IMR-90 (cell line): ENCODE measurements around the gene PTPN22. TPM values are rescaled to one million over a fixed set of nuclear protein-coding genes. Genes with fewer than 3 reads are reported as not detected.

Experiments used
- ATAC-seq: fragments of 200-7000 bp; cut with Tn5 transposase; 2 replicates; pipeline ENCODE4 v1.9.1; 2020; ENCODE audit warnings: low read depth, mild to moderate bottlenecking, moderate library complexity
- BruUV-seq: library from RNA; stranded (reverse); fragments of 400-500 nt; replicated peaks from 2 replicates; lab custom pipeline; 2021; lab: Mats Ljungman, UMichigan
- CTCF ChIA-PET: fragments of 300-600 bp; formaldehyde crosslinking; extraction: SDS; loops from one replicate; lab custom pipeline; 2021; ENCODE audit warnings: antibody characterized with exemption; lab: Yijun Ruan, JAX
- POLR2A ChIA-PET: fragments of 300-600 bp; sonication (Branson Sonifier 250); formaldehyde crosslinking; loops from one replicate; lab custom pipeline; 2022; ENCODE audit warnings: antibody characterized with exemption; ENCODE audit not compliant: unreplicated experiment; lab: Charles Lee
- DNase-seq: peaks from one replicate; pipeline ENCODE4 v3.0.0; 2013
- H2AFZ ChIP-seq: replicated peaks from 2 replicates; pipeline ENCODE3; 2013; ENCODE audit warnings: low read length, mild to moderate bottlenecking; ENCODE audit not compliant: poor library complexity
- H2AK5ac ChIP-seq: 2 replicates; pipeline ENCODE4 v1.6.1; 2013; ENCODE audit warnings: low read depth, low read length, inconsistent platforms
- H2AK9ac ChIP-seq: replicated peaks from 2 replicates; pipeline ENCODE3; 2013; ENCODE audit warnings: mild to moderate bottlenecking, low read depth, low read length, moderate library complexity; ENCODE audit not compliant: poor library complexity
- H2BK120ac ChIP-seq: 2 replicates; pipeline ENCODE4 v1.6.1; 2013; ENCODE audit warnings: low read depth, low read length, inconsistent platforms
- H2BK15ac ChIP-seq: 3 replicates; pipeline ENCODE4 v1.6.1; 2013; ENCODE audit warnings: low read depth, low read length, inconsistent platforms
- H2BK20ac ChIP-seq: 2 replicates; pipeline ENCODE4 v1.6.1; 2013; ENCODE audit warnings: low read depth, mild to moderate bottlenecking, inconsistent platforms, low read length, moderate library complexity
- H2BK5ac ChIP-seq: 2 replicates; pipeline ENCODE4 v1.6.1; 2013; ENCODE audit warnings: mild to moderate bottlenecking, low read depth, low read length, inconsistent platforms; ENCODE audit not compliant: poor library complexity, severe bottlenecking
- H3K14ac ChIP-seq: replicated peaks from 2 replicates; pipeline ENCODE4 v1.6.1; 2013; ENCODE audit warnings: low read depth, low read length, inconsistent platforms
- H3K18ac ChIP-seq: 2 replicates; pipeline ENCODE4 v1.6.1; 2013; ENCODE audit warnings: low read depth, low read length, control low read depth
- H3K23ac ChIP-seq: 2 replicates; pipeline ENCODE4 v1.6.1; 2013; ENCODE audit warnings: low read depth, low read length, inconsistent platforms
- H3K27ac ChIP-seq: 2 replicates; pipeline ENCODE4 v1.5.1; 2013; ENCODE audit warnings: mild to moderate bottlenecking, control low read depth, low read length; ENCODE audit not compliant: insufficient read depth
- H3K27me3 ChIP-seq: 2 replicates; pipeline ENCODE4 v1.6.1; 2013; ENCODE audit warnings: low read length; ENCODE audit not compliant: control insufficient read depth, insufficient read depth
- H3K36me3 ChIP-seq: 2 replicates; pipeline ENCODE4 v1.6.1; 2013; ENCODE audit warnings: low read length, mixed read lengths; ENCODE audit not compliant: control insufficient read depth, insufficient read depth
- H3K4ac ChIP-seq: 2 replicates; pipeline ENCODE4 v1.6.1; 2013; ENCODE audit warnings: low read depth, low read length, inconsistent platforms
- H3K4me1 ChIP-seq: 2 replicates; pipeline ENCODE4 v1.6.1; 2013; ENCODE audit warnings: low read length, mixed read lengths; ENCODE audit not compliant: control insufficient read depth, insufficient read depth
- H3K4me2 ChIP-seq: 2 replicates; pipeline ENCODE4 v1.6.1; 2013; ENCODE audit warnings: low read depth, mild to moderate bottlenecking, control low read depth, low read length, moderate library complexity
- H3K4me3 ChIP-seq: 2 replicates; pipeline ENCODE4 v1.5.1; 2013; ENCODE audit warnings: low read depth, mild to moderate bottlenecking, control low read depth, low read length, moderate library complexity; ENCODE audit not compliant: insufficient read depth
- H3K56ac ChIP-seq: 2 replicates; pipeline ENCODE4 v1.6.1; 2013; ENCODE audit warnings: low read length, inconsistent platforms; ENCODE audit not compliant: insufficient read depth; ENCODE audit errors: extremely low read depth
- H3K79me1 ChIP-seq, 2 experiments: 2 replicates each; pipeline ENCODE4 v1.6.1; 2013; ENCODE audit warnings: low read length in 2 of 2, inconsistent platforms in 1 of 2, low read depth in 1 of 2
- H3K9ac ChIP-seq: 2 replicates; pipeline ENCODE4 v1.6.1; 2013; ENCODE audit warnings: low read depth, low read length, control low read depth
- H3K9me1 ChIP-seq: 2 replicates; pipeline ENCODE4 v1.6.1; 2013; ENCODE audit warnings: low read length, inconsistent platforms; ENCODE audit not compliant: insufficient read depth
- H3K9me3 ChIP-seq: 2 replicates; pipeline ENCODE4 v1.6.1; 2013; ENCODE audit warnings: low read length; ENCODE audit not compliant: control insufficient read depth, insufficient read depth
- H4K20me1 ChIP-seq: 2 replicates; pipeline ENCODE4 v1.6.1; 2013; ENCODE audit warnings: low read length, inconsistent platforms; ENCODE audit not compliant: insufficient read depth
- H4K5ac ChIP-seq: 2 replicates; pipeline ENCODE4 v1.6.1; 2013; ENCODE audit warnings: mild to moderate bottlenecking, low read depth, low read length, control low read depth
- H4K8ac ChIP-seq, 2 experiments: 2 replicates each; pipeline ENCODE4 v1.6.1; 2013; ENCODE audit warnings: low read depth in 2 of 2, low read length in 2 of 2, control low read depth in 1 of 2, inconsistent platforms in 1 of 2
- H4K91ac ChIP-seq: 2 replicates; pipeline ENCODE4 v1.6.1; 2013; ENCODE audit warnings: low read depth, low read length, inconsistent platforms; ENCODE audit not compliant: insufficient read depth
- BHLHE40 ChIP-seq: fragments of 150-350 bp; IDR thresholded peaks from 2 replicates; pipeline ENCODE4 v1.6.1; 2016; ENCODE audit warnings: mild to moderate bottlenecking, low read depth, low read length
- CEBPB ChIP-seq: IDR thresholded peaks from 2 replicates; pipeline ENCODE4 v1.6.1; 2012; ENCODE audit warnings: low read depth, low read length, improper control_type of control experiment
- MAFK ChIP-seq: IDR thresholded peaks from 2 replicates; pipeline ENCODE4 v1.6.1; 2012; ENCODE audit warnings: low read depth, low read length, improper control_type of control experiment
- MXI1 ChIP-seq: IDR thresholded peaks from 2 replicates; pipeline ENCODE4 v1.6.1; 2012; ENCODE audit warnings: low read depth, mild to moderate bottlenecking, low read length, moderate library complexity, borderline replicate concordance
- NFE2L2 ChIP-seq: fragments of 150-350 bp; IDR thresholded peaks from 2 replicates; pipeline ENCODE4 v1.6.1; 2016; ENCODE audit warnings: low read depth, mild to moderate bottlenecking, low read length
- POLR2A ChIP-seq: IDR thresholded peaks from 2 replicates; pipeline ENCODE4 v1.6.1; 2012; ENCODE audit warnings: mild to moderate bottlenecking, low read depth, low read length
- RAD21 ChIP-seq: IDR thresholded peaks from 2 replicates; pipeline ENCODE4 v1.6.1; 2012; ENCODE audit warnings: low read length, improper control_type of control experiment
- RCOR1 ChIP-seq: IDR thresholded peaks from 2 replicates; pipeline ENCODE4 v1.6.1; 2012; ENCODE audit warnings: mild to moderate bottlenecking, low read length, improper control_type of control experiment; ENCODE audit not compliant: insufficient replicate concordance
- RFX5 ChIP-seq: IDR thresholded peaks from 2 replicates; pipeline ENCODE4 v1.8.0; 2012; ENCODE audit warnings: low read depth, mild to moderate bottlenecking, low read length, moderate library complexity
- SMC3 ChIP-seq: fragments of 150-350 bp; IDR thresholded peaks from 2 replicates; pipeline ENCODE4 v1.6.1; 2016; ENCODE audit warnings: low read depth, mild to moderate bottlenecking, antibody characterized with exemption, low read length, moderate library complexity
- USF2 ChIP-seq: fragments of 150-350 bp; IDR thresholded peaks from 2 replicates; pipeline ENCODE4 v1.6.1; 2017; ENCODE audit warnings: mild to moderate bottlenecking, antibody characterized with exemption, low read length, low read depth
- WGBS, 2 experiments: methylation state at CpG; one replicate each; pipeline versions ENCODE4 v1.1.5 to v1.1.7; 2013; ENCODE audit warnings: missing lambda C conversion rate in 2 of 2; ENCODE audit not compliant: insufficient read length in 1 of 2; ENCODE audit errors: extremely low coverage in 2 of 2; 5-methylcytosine and 5-hydroxymethylcytosine counted together
- dilution Hi-C: fragments of 300-500 bp; cut with HindIII; formaldehyde crosslinking; loops from one replicate; pipeline ENCODE4 v1.14.3; 2018; ENCODE audit warnings: low sequenced_read_pairs; ENCODE audit not compliant: unreplicated experiment
- in situ Hi-C: fragments of 300-500 bp; cut with MboI; formaldehyde crosslinking; loops from 3 replicates; pipeline ENCODE4 v1.14.3; 2019; ENCODE audit warnings: low sequenced_read_pairs, inconsistent platforms, mixed read lengths
- intact Hi-C: fragments of 100-400 bp; cut with micrococcal nuclease; formaldehyde crosslinking; loops from 2 replicates; pipeline ENCODE4 v1.10.0; 2022
- polyA plus RNA-seq, 3 experiments: library from polyadenylated mRNA; depleted of rRNA; stranded (reverse); fragments of >200 nt; gene quantifications; 2 replicates each; pipeline ENCODE4 v1.2.3, GENCODE V29; 2012; ENCODE audit warnings: low replicate concordance in 1 of 3
- total RNA-seq: library from RNA; depleted of rRNA; stranded (reverse); fragments of >200 nt; gene quantifications from 2 replicates; pipeline ENCODE4 v1.2.3, GENCODE V29; 2012
- TF ChIP-seq, protein P1 (sequence below): conservative IDR thresholded peaks from 2 replicates; pipeline ENCODE4 v1.5.1; 2012; ENCODE audit warnings: mild to moderate bottlenecking, low read depth, low read length, improper control_type of control experiment
- TF ChIP-seq, protein P2 (sequence below): fragments of 150-350 bp; IDR thresholded peaks from 2 replicates; pipeline ENCODE4 v1.6.1; 2016; ENCODE audit warnings: low read depth, mild to moderate bottlenecking, low read length, moderate library complexity, borderline replicate concordance

The PTPN22 gene
- total and polyA plus RNA-seq, 2 of the 4 experiments (the other 2 are of a cell fraction), result 0.14 to 0.18 TPM

DNA sequence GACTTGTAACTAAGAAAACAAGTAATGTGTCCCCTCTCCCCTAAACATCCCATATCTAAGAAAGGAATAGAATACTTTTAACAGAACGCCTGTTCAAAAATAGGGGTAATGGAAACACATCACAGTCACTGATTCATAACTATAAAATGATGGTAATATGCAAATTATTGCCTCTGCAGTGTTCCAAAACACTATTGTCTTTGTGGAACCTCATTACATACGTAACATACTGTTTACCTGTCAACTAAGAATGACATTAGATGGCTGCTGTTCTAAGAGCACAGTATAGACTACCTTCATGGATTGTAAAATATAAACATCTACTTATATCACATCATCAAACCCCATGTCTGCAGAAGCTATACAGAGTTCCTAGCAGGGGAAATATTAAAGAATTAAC, 19.3 kb upstream of the PTPN22 start:
- intact Hi-C loops, result no loop called here
- Histone ChIP-seq H4K5ac (no peak overlapping the region), H2AFZ (no peak overlapping the region), H3K23ac (no peak overlapping the region; the same call in 1 of the 2 replicates), H3K27ac (no peak overlapping the region), H3K4ac (no peak overlapping the region), H3K4me1 (no peaks in the 10 kb centered on the region), H3K56ac (no peak overlapping the region), H3K9me1 (no peaks in the 10 kb centered on the region), H3K9me3 (no peaks in the 10 kb centered on the region), H3K27me3 (no peaks in the 10 kb centered on the region), H2BK20ac (no peak overlapping the region), H2AK5ac (no peak overlapping the region), H2BK15ac (no peak overlapping the region), H4K91ac (no peak overlapping the region), H3K18ac (no peak overlapping the region), H3K4me2 (no peak overlapping the region), H4K8ac (no peak overlapping the region), H3K14ac (no peak overlapping the region), H3K4me3 (no peak overlapping the region), H2AK9ac (no peak overlapping the region), H3K79me1 (no peaks in the 10 kb centered on the region), H3K36me3 (peaks cover 5% of the 10 kb centered on the region), H4K20me1 (no peaks in the 10 kb centered on the region), H2BK5ac (no peak overlapping the region), H3K9ac (no peak overlapping the region), H2BK120ac (no peak overlapping the region)
- in situ Hi-C loops, result no loop called here
- no TSS peak for BruUV-seq
- TF ChIP-seq POLR2A (no peak), RCOR1 (no peak), NFE2L2 (no peak), MAFK (no peak), RFX5 (no peak), SMC3 (no peak), RAD21 (no peak), BHLHE40 (no peak), USF2 (no peak), CEBPB (no peak), MXI1 (no peak)
- TF ChIP-seq, protein P1, sequence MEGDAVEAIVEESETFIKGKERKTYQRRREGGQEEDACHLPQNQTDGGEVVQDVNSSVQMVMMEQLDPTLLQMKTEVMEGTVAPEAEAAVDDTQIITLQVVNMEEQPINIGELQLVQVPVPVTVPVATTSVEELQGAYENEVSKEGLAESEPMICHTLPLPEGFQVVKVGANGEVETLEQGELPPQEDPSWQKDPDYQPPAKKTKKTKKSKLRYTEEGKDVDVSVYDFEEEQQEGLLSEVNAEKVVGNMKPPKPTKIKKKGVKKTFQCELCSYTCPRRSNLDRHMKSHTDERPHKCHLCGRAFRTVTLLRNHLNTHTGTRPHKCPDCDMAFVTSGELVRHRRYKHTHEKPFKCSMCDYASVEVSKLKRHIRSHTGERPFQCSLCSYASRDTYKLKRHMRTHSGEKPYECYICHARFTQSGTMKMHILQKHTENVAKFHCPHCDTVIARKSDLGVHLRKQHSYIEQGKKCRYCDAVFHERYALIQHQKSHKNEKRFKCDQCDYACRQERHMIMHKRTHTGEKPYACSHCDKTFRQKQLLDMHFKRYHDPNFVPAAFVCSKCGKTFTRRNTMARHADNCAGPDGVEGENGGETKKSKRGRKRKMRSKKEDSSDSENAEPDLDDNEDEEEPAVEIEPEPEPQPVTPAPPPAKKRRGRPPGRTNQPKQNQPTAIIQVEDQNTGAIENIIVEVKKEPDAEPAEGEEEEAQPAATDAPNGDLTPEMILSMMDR, result no peak
- TF ChIP-seq, protein P2, sequence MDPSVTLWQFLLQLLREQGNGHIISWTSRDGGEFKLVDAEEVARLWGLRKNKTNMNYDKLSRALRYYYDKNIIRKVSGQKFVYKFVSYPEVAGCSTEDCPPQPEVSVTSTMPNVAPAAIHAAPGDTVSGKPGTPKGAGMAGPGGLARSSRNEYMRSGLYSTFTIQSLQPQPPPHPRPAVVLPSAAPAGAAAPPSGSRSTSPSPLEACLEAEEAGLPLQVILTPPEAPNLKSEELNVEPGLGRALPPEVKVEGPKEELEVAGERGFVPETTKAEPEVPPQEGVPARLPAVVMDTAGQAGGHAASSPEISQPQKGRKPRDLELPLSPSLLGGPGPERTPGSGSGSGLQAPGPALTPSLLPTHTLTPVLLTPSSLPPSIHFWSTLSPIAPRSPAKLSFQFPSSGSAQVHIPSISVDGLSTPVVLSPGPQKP, result no peak
- dilution Hi-C loops, result no loop called here
- ATAC-seq (no peak), DNase-seq (no peak)
- POLR2A ChIA-PET, result no interaction called here
- no CpG with 5 or more reads among the region's 2 CpGs for WGBS, 2 experiments
- CTCF ChIA-PET, result interaction anchor here (0.6 to 0.9 kb wide), 2 partner anchors 11 to 78 kb away, joined by 3 read pairs; no protein-coding TSS in a partner anchor
